Kidney (tissue), 14 donors: Measurements from ENCODE around the gene MDN1. TPM values are rescaled to one million over a fixed set of nuclear protein-coding genes. Genes with fewer than 3 reads are reported as not detected.

Experiments
- DNase-seq, 5 donors: peaks; one replicate each; pipeline ENCODE4 v3.0.0-alpha.2; 2013 to 2020
- FAIRE-seq: peaks from 2 replicates; lab custom pipeline; 2012; peaks lifted over from hg19 to GRCh38; lab: Jason Lieb, UNC
- H3K27ac ChIP-seq, 2 donors: one replicate each; pipeline ENCODE4 v1.7.0; 2013; ENCODE audit warnings: low read depth in 2 of 2, low read length in 2 of 2, inconsistent platforms in 1 of 2
- H3K27me3 ChIP-seq: one replicate; pipeline ENCODE4 v1.7.1; 2013; ENCODE audit warnings: low read length, inconsistent platforms; ENCODE audit not compliant: control insufficient read depth, insufficient read depth
- H3K36me3 ChIP-seq, 3 donors: one replicate each; pipeline versions ENCODE4 v1.7.0 to v1.7.1; 2013; ENCODE audit warnings: low read length in 3 of 3, control low read depth in 1 of 3, inconsistent platforms in 1 of 3; ENCODE audit not compliant: insufficient read depth in 3 of 3, control insufficient read depth in 2 of 3
- H3K4me1 ChIP-seq, 3 donors: one replicate each; pipeline versions ENCODE4 v1.7.0 to v1.7.1; 2013; ENCODE audit warnings: low read length in 3 of 3, inconsistent platforms in 1 of 3, low read depth in 1 of 3; ENCODE audit not compliant: control insufficient read depth in 2 of 3, insufficient read depth in 2 of 3
- H3K4me3 ChIP-seq, 3 donors: one replicate each; pipeline versions ENCODE4 v1.7.0 to v1.8.1; 2013; ENCODE audit warnings: low read length in 3 of 3, control low read depth in 1 of 3, inconsistent platforms in 1 of 3
- H3K9ac ChIP-seq, 3 donors: one replicate each; pipeline versions ENCODE4 v1.7.0 to v1.7.1; 2013; ENCODE audit warnings: low read length in 3 of 3, control low read depth in 1 of 3, inconsistent platforms in 1 of 3
- H3K9me3 ChIP-seq, 3 donors: one replicate each; pipeline versions ENCODE4 v1.7.0 to v1.7.1; 2013; ENCODE audit warnings: low read length in 3 of 3, control low read depth in 1 of 3, inconsistent platforms in 1 of 3; ENCODE audit not compliant: control insufficient read depth in 2 of 3, insufficient read depth in 1 of 3
- intact Hi-C: fragments of 100-400 bp; cut with DNase I; formaldehyde crosslinking; loops from one replicate; pipeline ENCODE4 v1.11.1; 2022
- polyA plus RNA-seq: library from polyadenylated mRNA; stranded (reverse); fragments of 350-450 nt; fragmentation: Illumina TruSeq; extraction: RNeasy Lipid Tissue Mini Kit (QIAGEN cat#74804); gene quantifications from one replicate; pipeline ENCODE4 v1.2.3, GENCODE V29; 2014; ENCODE audit warnings: low read depth, low replicate concordance; ENCODE audit not compliant: insufficient read depth
- total RNA-seq: library from RNA; stranded (reverse); fragmentation: NEBNext Ultra II Directional; extraction: Animal tissue kit (Norgen Biotek cat#: 25700); gene quantifications from one replicate; pipeline ENCODE4 v1.2.1, GENCODE V29; 2021
- TF ChIP-seq, protein P1 (sequence below): IDR thresholded peaks from 3 replicates; pipeline ENCODE4 v1.5.1; 2012; ENCODE audit warnings: mild to moderate bottlenecking, moderate library complexity, borderline replicate concordance; ENCODE audit not compliant: insufficient read depth; ENCODE audit errors: extremely low read depth
- donor health status: control.
- donor health status: control.
- donor health status: control.
- donor health status: control.
- donor health status: control.
- donor health status: DM: yes; HTN: yes; CAD: no.
- donor health status: Normal renal cell carcinoma (clear cell type).

The MDN1 gene
- total and polyA plus RNA-seq, 2 donors from 2014 or later, result 19.4 to 34.9 TPM

- peaks cover 11 to 53% (median 51%) of the 10 kb centered on the region in 3 donors for H3K36me3 ChIP-seq
- TF ChIP-seq, protein P1, sequence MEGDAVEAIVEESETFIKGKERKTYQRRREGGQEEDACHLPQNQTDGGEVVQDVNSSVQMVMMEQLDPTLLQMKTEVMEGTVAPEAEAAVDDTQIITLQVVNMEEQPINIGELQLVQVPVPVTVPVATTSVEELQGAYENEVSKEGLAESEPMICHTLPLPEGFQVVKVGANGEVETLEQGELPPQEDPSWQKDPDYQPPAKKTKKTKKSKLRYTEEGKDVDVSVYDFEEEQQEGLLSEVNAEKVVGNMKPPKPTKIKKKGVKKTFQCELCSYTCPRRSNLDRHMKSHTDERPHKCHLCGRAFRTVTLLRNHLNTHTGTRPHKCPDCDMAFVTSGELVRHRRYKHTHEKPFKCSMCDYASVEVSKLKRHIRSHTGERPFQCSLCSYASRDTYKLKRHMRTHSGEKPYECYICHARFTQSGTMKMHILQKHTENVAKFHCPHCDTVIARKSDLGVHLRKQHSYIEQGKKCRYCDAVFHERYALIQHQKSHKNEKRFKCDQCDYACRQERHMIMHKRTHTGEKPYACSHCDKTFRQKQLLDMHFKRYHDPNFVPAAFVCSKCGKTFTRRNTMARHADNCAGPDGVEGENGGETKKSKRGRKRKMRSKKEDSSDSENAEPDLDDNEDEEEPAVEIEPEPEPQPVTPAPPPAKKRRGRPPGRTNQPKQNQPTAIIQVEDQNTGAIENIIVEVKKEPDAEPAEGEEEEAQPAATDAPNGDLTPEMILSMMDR, result no peak
- H3K27me3 ChIP-seq, result no peaks in the 10 kb centered on the region
- no peak for DNase-seq
- no peaks in the 10 kb centered on the region for H3K4me1 ChIP-seq
- intact Hi-C loops, result no loop called here
- H3K4me3 ChIP-seq, result no peak overlapping the region
- no peak for FAIRE-seq
- no peak overlapping the region for H3K27ac ChIP-seq
- no peaks in the 10 kb centered on the region for H3K9me3 ChIP-seq
- no peak overlapping the region for H3K9ac ChIP-seq
Observed at GRCh38 chr6:89688328-89688727, 131.3 kb downstream of the MDN1 start.

DNA sequence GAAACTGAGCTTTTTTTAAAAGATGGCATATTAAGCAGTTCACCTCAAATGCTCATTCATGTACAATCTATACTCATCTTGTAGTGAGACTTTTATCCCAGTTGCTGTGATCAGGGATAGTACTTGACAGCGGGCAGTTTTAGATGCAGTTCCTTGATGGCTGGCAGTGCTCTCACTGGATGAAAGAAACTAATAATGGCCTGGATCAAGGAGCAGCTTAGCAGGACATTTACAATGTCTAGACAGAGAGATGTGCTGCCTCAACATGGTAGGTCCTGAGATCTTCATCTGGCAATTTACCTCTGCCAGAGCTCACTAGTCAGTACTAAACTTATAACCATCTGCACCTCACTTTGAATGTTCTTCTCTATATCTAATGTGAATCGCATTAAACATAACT, 134.3 kb downstream of the MDN1 start:
- FAIRE-seq, result no peak
- H3K4me3 ChIP-seq, result no peak overlapping the region
- no peaks in the 10 kb centered on the region for H3K27me3 ChIP-seq
- H3K36me3 ChIP-seq, result peaks cover 11 to 50% (median 46%) of the 10 kb centered on the region in 3 donors
- H3K27ac ChIP-seq, result no peak overlapping the region
- no peaks in the 10 kb centered on the region for H3K4me1 ChIP-seq
- TF ChIP-seq, protein P1, result no peak
- H3K9me3 ChIP-seq, result no peaks in the 10 kb centered on the region
- no peak overlapping the region for H3K9ac ChIP-seq
- intact Hi-C loops, result no loop called here
- no peak for DNase-seq

DNA sequence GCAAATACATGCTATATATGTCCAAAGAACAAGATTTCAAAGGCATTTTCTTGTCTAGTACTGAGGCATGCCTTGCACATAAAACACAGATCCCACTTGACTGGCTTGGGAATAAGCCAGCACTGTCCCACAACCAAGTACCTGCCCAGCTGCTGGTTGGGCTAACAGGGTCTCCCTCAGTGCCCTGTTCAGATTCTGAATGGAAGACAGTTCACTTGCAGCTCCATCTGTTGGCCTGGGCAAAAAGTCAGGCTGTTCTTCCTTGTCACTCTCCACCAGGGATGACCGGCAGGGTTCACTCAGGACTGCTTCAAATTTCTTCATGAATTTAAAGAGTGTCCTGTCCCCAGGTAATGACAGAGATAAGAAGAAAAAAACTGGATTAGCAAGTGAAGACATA, 136.6 kb downstream of the MDN1 start:
- intact Hi-C loops, result no loop called here
- H3K4me1 ChIP-seq, result no peaks in the 10 kb centered on the region
- H3K27me3 ChIP-seq, result no peaks in the 10 kb centered on the region
- no peak overlapping the region for H3K9ac ChIP-seq
- H3K27ac ChIP-seq, result no peak overlapping the region
- no peak overlapping the region for H3K4me3 ChIP-seq
- peaks cover 13 to 54% (median 53%) of the 10 kb centered on the region in 3 donors for H3K36me3 ChIP-seq
- TF ChIP-seq, protein P1, result no peak
- DNase-seq, result no peak
- no peaks in the 10 kb centered on the region for H3K9me3 ChIP-seq
- no peak for FAIRE-seq

DNA sequence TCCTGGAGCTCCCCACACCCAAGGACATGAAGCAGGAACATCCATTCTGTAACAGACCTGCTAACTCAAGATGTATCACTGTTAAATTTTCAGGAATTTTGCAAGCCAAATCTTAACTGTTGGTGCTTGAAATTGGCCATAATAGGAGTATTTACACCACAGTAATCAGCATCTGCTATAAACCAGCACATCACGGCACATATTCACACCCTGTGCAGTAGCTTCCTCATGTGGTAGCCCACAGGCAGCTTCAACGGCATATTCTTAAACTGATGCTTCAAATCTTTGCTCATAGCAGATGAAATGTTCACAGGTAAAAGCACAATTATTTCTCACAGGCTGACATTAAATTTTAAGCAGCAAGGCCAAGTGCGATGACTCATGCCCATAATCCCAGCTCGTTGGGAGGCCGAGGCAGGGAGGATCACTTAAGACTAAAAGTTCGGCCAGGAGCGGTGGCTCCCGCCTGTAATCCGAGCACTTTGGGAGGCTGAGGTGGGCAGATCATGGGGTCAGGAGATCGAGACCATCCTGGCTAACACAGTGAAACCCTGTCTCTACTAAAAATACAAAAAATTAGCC, 137.5 kb downstream of the MDN1 start:
- no peak overlapping the region for H3K4me3 ChIP-seq
- peaks cover 5 to 54% (median 52%) of the 10 kb centered on the region in 3 donors for H3K36me3 ChIP-seq
- H3K4me1 ChIP-seq, result no peaks in the 10 kb centered on the region
- TF ChIP-seq, protein P1, result no peak
- H3K9ac ChIP-seq, result no peak overlapping the region
- no peaks in the 10 kb centered on the region for H3K27me3 ChIP-seq
- intact Hi-C loops, result no loop called here
- no peaks in the 10 kb centered on the region for H3K9me3 ChIP-seq
- FAIRE-seq (no peak), DNase-seq (no peak)
- H3K27ac ChIP-seq, result no peak overlapping the region
